Measurements from ENCODE around the gene HOMER2.

- TF ChIP-seq ZNF790 (CRISPR knock-in tag; IDR thresholded peaks at IDR 0.05; ENCODE audit: borderline replicate concordance) (no peak), ZNF614 (CRISPR knock-in tag; IDR thresholded peaks at IDR 0.05; ENCODE audit: borderline replicate concordance) (no peak), CERS6 (CRISPR knock-in tag; IDR thresholded peaks at IDR 0.05) (no peak), MYC (CRISPR knock-in tag; IDR thresholded peaks at IDR 0.05; ENCODE audit: borderline replicate concordance) (no peak), TAF1 (CRISPR knock-in tag; IDR thresholded peaks at IDR 0.05) (no peak), NFE2L1 (CRISPR knock-in tag; IDR thresholded peaks at IDR 0.05; ENCODE audit: borderline replicate concordance) (no peak), CTCF (CRISPR knock-in tag; IDR thresholded peaks at IDR 0.05) (no peak), PRMT3 (CRISPR knock-in tag; IDR thresholded peaks at IDR 0.05; ENCODE audit: borderline replicate concordance, low read depth) (no peak), GATAD2A (CRISPR knock-in tag; IDR thresholded peaks at IDR 0.05) (no peak), TRIM24 (CRISPR knock-in tag; IDR thresholded peaks at IDR 0.05) (no peak), ZNF629 (CRISPR knock-in tag; conservative IDR thresholded peaks at IDR 0.05) (no peak), PREB (CRISPR knock-in tag; IDR thresholded peaks at IDR 0.05) (no peak)
- TF ChIP-seq, protein P1, sequence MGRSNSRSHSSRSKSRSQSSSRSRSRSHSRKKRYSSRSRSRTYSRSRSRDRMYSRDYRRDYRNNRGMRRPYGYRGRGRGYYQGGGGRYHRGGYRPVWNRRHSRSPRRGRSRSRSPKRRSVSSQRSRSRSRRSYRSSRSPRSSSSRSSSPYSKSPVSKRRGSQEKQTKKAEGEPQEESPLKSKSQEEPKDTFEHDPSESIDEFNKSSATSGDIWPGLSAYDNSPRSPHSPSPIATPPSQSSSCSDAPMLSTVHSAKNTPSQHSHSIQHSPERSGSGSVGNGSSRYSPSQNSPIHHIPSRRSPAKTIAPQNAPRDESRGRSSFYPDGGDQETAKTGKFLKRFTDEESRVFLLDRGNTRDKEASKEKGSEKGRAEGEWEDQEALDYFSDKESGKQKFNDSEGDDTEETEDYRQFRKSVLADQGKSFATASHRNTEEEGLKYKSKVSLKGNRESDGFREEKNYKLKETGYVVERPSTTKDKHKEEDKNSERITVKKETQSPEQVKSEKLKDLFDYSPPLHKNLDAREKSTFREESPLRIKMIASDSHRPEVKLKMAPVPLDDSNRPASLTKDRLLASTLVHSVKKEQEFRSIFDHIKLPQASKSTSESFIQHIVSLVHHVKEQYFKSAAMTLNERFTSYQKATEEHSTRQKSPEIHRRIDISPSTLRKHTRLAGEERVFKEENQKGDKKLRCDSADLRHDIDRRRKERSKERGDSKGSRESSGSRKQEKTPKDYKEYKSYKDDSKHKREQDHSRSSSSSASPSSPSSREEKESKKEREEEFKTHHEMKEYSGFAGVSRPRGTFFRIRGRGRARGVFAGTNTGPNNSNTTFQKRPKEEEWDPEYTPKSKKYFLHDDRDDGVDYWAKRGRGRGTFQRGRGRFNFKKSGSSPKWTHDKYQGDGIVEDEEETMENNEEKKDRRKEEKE (IDR thresholded peaks at IDR 0.05) = no peak
Measured at GRCh38 chr15:82945326-82945725, 7.2 kb downstream of the HOMER2 start.
